ENCODE data around the gene CITED1.

DNA sequence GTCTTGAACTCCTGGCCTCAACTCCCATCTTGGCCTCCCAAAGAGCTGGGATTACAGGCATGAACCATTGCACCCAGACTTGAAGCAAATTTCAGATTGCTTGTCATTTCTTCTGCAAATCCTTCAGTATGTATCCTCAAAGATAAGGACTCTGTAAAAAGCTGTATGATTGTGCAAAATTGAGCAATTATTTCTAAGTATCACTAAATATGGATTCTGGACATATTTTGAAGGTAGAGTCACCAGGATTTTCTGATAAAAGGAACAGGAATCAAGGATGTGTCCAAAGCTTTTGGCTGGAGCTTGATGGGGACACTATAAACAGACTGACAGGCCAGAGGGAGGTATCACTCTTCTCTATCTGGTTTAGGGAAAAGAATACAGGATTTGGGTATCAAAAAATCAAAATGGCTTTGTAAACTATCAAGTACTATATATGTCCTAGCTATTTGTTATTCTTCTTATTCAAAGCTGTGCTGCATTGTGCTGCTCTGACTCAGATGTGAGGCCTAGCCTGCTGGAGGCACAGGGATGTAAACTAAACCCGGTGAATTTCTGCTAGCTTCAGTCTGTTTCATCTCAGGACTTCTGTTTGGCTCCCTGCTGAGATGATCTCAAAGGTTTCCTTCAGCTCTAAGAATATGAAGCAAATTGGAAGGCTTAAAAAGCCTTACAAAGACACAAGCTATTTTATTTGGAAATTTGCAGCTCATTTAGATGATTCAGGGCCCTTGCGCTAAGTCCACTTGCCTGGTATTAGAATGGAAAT lies 36.9 kb downstream of the CITED1 start:
- TF ChIP-seq, protein P1, sequence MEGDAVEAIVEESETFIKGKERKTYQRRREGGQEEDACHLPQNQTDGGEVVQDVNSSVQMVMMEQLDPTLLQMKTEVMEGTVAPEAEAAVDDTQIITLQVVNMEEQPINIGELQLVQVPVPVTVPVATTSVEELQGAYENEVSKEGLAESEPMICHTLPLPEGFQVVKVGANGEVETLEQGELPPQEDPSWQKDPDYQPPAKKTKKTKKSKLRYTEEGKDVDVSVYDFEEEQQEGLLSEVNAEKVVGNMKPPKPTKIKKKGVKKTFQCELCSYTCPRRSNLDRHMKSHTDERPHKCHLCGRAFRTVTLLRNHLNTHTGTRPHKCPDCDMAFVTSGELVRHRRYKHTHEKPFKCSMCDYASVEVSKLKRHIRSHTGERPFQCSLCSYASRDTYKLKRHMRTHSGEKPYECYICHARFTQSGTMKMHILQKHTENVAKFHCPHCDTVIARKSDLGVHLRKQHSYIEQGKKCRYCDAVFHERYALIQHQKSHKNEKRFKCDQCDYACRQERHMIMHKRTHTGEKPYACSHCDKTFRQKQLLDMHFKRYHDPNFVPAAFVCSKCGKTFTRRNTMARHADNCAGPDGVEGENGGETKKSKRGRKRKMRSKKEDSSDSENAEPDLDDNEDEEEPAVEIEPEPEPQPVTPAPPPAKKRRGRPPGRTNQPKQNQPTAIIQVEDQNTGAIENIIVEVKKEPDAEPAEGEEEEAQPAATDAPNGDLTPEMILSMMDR (IDR thresholded peaks at IDR 0.05; ENCODE audit: low read depth, low read length, poor library complexity, severe bottlenecking): no peak
- no peak for TF ChIP-seq EZH2phosphoT487 (IDR thresholded peaks at IDR 0.05; ENCODE audit: borderline replicate concordance, low read length)

Measured in DOHH2 (cell line).